ENCODE measurements around the gene AP4M1.
"Not testable (repeated sequence)": the region's sequence is repeated elsewhere in the genome, so short reads cannot be mapped to it uniquely, and the experiment has no call there.

Gene AP4M1

DNA sequence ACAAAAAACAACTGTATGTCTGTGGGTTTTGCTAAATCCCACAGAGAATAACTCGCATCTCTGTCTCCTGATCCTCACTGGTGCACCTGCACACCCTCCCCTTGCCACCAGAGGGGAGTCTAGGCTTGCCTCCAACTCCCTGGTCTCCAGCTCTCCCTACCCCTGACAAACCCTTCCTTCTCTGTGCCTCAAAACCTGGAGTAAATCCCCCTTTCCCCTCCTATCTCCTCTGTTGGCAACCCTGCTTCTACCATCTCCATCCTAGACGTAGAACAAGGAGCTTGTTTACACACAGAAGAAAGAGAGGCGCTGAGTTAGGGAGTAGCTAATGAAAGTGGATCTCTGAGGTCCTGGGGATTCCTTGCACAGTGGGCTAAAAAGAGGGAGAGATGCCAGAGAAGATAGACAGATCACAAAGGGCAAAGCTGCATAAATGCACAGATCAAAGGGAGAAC lies 31.3 kb downstream of the AP4M1 start:
- peak; percentile 46 to 57 for DNase-seq

- DNase-seq = no peak
These were observed 36.7 kb downstream of the AP4M1 start for GRCh38 chr7:100137851-100138760.

- DNase-seq = no peak
These were observed 40.1 kb downstream of the AP4M1 start for GRCh38 chr7:100141555-100141949.

- no peak for DNase-seq
These were observed 41.0 kb downstream of the AP4M1 start for GRCh38 chr7:100142461-100142860.

DNA sequence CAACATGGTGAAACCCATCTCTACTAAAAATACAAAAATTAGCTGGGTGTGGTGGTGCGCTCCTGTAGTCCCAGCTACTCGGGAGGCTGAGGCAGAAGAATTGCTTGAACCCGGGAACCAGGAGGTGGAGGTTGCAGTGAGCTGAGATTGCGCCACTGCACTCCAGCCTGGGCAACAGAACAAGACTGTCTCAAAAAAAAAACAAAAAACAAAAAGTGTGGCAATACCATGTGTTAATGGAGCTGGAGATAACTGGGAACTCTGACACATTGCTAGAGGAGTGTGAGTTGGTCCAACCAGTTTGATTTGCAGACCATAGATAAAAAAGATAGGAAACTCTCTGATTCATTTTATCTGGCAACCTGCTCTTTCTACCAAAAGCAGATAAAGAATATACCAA lies 44.9 kb downstream of the AP4M1 start:
- DNase-seq = not testable (repeated sequence)

DNA sequence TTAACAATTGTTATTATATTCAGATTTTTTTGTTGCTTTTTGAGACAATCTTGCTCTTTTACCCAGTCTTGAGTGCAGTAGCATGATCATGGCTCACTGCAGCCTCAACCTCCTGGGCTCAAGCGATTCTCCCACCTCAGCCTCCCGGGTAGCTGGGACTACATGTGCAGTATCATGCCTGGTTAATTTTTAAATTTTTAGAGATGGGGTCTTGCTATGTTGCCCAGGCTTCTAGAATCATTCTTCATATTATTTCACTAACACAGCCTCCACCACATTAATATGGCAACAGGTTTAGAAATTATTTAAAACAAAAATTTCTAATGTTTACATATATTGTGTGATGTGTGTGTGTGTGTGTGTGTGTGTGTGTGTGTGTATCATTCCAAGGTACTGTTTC lies 45.8 kb downstream of the AP4M1 start:
- no peak for DNase-seq

DNA sequence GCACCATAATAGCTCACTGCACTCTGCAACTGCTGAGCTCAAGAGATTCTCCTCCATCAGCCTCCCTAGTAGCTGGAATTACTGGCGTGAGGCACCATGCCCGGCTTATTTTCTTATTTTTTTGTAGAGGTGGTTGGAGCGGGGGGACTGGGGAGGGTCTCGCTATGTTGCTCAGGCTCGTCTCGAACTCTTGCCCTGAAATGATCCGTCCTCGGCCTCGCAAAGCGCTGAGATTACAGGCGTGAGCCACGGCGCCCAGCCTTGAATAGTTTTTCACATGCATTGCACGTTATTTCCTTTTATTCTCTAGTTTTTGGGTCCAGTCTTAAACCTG lies 46.7 kb downstream of the AP4M1 start:
- DNase-seq = no peak

GRCh38 chr7:100148559-100149328 lies 47.3 kb downstream of the AP4M1 start, which contains the start of gene LAMTOR4:
Gene LAMTOR4, plus strand, starts transcription at chr7:100148918. Its CDS starts 55 bp downstream, at chr7:100148973.
- DNase-seq = peak; percentile 91 to 99

- no peak for DNase-seq
These were observed 51.0 kb downstream of the AP4M1 start for GRCh38 chr7:100152404-100152803.

DNA sequence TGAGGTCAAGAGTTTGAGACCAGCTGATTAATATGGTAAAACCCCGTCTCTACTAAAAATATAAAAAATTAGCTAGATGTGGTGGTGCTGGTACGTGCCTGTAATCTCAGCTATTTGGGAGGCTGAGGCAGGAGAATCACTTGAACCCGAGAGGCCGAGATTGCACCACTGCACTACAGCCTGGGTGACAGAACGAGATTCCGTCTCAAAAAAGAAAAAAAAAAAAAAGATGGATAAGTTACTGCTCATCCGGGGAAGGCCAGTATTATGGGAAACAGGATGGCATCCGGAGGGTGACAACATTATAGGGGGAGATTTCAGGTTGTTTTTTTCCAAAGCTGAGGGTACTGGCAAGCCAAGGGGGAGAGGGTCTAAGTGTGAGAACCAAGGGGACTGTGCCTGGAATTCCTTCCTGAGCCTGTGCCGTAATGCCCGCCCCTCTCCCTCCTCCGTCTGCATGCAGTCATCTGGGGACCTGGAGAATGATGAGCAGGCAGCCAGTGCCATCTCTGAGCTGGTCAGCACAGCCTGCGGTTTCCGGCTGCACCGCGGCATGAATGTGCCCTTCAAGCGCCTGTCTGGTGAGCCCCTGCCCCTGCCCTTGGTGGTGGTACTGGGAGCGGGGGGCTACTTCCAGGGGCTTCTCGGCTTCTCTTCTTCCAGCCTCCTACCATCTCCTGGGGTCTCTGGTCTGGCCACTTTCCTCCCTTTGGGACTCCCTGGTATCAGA lies 51.7 kb downstream of the AP4M1 start:
- DNase-seq = no peak

DNA sequence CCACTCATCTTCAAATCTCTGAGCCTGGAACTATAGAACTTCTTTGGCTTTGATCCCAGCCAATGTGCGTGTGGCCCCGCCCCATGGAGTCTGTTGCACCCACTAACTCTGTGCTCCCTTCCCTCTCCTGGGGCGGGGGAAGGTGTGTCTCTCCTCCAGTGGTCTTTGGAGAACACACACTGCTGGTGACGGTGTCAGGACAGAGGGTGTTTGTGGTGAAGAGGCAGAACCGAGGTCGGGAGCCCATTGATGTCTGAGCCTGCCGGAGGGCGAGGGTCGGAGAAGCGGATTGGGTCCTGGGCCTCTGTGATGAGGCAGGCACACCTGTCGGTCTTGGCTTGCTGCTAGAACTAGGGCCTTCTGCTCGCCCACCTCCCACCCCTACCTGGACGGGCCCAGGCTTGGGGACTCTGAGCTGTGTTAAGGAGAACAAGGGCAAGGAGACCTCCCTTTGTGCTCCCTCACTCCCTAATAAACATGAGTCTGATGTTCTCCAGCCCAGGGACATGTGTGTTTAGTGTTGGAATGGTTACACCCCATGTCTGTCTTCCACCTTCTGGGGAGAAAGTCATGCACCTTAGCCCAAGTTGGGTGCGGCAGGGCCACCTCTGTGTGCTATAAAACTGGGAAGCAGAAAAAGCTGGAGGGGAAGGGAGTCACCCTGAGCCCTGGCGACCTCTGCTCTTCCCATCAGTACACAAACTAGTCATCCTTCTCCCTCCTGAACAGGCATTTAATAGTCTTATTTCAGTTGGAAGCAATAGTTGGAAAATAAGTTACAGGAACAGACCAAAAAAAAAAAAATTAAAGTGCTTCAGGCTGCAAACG lies 52.5 kb downstream of the AP4M1 start:
- no peak for DNase-seq

DNA sequence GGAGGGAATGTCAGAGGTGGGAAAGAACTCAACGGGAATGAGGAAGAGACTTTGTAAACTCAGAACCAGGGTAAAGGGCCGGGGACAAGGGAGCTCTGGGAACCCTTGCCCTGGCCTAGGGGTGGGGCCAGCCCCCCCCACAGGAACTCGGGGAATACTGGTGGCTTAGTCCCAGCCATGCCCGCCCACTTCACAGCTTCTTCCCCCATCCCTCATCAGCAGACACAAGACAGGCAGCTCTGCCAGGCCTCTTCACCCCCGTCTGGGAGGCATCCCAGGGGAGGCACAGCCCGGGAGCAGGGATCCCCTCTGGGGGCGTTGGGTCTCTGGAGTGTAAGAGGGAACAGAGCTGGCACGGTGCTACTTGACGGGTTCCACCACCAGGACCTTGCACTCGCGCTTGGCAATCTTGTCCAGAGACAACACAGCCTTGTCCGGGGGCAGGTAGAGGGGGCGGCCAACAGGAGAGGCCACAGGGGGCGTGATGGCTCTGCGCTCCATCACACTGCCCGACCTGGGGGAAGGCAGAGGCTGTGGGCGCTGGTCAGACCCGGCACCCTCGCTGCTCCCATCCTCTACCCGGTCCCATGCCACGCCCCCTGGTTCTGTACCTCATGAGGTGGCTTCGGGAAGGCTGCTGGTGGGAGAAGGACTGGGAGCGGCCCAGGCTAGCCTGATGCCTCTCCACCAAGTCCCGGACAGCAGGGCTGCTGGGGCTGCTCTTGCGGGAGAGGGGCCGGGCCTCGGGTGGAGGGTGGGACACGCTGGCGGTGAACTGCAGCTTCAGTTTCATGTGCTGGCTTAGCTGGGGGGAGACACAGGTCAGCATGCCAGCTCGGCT lies 53.4 kb downstream of the AP4M1 start:
- no peak for DNase-seq

GRCh38 chr7:100155553-100156317 lies 54.3 kb downstream of the AP4M1 start:
- DNase-seq = no peak

DNA sequence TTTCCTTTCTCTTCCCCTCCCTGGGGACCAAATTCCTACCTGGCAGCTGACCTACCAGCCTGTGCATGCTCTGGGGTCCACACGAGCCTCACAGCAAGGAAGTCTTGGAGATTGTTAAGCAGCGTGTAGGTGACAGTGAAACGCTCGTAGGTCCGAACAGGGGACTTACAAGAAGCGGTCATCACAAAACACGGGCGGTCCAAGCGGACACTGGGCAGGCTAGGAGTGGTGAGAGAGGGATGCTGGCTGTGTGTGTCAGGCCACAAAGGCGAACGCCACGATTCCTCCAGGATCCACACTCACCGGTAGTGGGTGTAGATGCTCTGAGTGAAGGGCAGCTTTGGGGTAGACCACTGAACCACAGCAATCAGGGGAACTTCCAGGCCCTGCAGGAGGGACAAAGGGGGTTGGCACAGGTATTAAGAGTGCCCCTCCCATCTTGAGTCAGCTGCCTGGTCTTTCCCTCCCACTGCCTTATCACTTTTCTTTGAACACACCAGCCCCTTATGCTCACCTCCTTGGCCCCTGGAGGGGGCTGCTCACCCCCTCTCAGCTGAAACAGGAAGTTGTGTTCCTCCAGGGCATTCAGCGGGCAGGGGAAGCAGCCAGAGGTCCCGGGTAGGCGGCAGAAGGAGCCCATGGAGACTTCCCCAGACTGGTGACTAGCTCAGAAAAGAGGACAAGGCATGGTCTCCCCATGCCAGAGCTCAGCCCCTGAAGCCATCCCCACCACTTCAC lies 55.1 kb downstream of the AP4M1 start:
- no peak for DNase-seq

GRCh38 chr7:100157069-100157333 lies 55.6 kb downstream of the AP4M1 start:
- DNase-seq = no peak

DNA sequence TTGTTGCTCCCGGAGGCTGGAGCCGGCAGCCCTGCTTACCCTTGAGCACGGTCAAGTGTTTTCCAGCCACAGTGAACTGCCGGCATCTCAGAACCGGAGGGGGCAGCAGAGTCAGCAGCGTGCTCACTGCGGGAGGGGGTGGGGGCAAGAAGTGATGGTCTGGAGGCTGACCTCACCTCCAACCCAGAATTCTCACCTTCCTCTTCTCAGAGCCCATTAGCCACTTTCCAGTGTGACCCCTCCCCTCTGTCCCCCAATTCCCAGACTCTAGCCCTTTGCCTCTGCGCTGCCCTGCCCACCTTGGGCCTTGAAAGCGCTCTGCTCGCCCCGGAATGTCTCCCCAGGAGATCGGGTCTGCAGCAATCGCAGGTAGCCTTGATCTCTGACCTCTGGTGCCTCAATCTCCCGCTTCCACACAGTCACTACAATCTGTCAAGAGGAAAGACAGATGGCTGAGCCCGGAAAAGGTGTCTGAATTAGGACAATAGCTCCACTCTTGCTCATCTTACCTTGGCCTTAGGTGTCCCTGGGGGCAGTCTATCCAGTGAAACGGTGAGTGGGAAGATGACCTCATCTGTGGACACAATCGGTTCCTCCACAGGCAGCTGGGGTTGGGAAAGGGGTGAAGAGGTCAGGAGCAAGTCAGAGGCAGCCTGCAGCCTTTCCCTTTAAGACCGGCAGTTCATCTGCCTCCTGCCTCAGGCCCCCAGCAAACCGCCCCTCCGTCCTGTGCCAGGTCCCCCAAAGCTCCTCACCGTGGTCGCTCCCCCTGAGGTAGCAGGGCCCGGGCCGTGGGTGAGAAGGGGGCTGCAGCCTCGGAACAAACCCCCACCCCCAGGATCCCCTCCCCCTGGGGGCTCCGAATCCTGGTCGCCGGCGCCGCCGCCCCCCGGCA lies 56.1 kb downstream of the AP4M1 start:
- DNase-seq = no peak

Measured in stimulated activated CD4-positive, alpha-beta T cell treated with anti-CD3 and anti-CD28 coated beads, Interleukin-4, amount 100 ng/mL, for 4 hours (primary cell).